Testis (tissue), 3 donors: ENCODE data around the gene PLD1. TPM values are rescaled to one million over a fixed set of nuclear protein-coding genes. Genes with fewer than 3 reads are reported as not detected.
A peak's percentile ranks its signal among the peaks of the same experiment; 100 is the strongest.

Experiments used
- DNase-seq: peaks from one replicate; pipeline ENCODE4 v3.0.0-alpha.2; 2019
- H3K27ac ChIP-seq, 2 donors: fragments of 200-600 bp; sonication (generic); one replicate each; pipeline ENCODE4 v1.5.1; 2019
- H3K27me3 ChIP-seq: fragments of 200-600 bp; sonication (generic); one replicate; pipeline ENCODE4 v1.5.1; 2019
- H3K36me3 ChIP-seq: fragments of 200-600 bp; sonication (generic); one replicate; pipeline ENCODE4 v1.5.1; 2017; ENCODE audit warnings: low read depth; ENCODE audit errors: missing control alignments
- H3K4me1 ChIP-seq: fragments of 200-600 bp; sonication (generic); one replicate; pipeline ENCODE4 v1.5.1; 2019
- H3K4me3 ChIP-seq, 2 donors: fragments of 200-600 bp; sonication (generic); one replicate each; pipeline ENCODE4 v1.5.1; 2017 to 2019
- H3K9me3 ChIP-seq: fragments of 200-600 bp; sonication (generic); one replicate; pipeline ENCODE4 v1.5.1; 2017
- CTCF ChIP-seq, 3 experiments: fragments of 450-650 bp in 2 of 3; fragments of 200-600 bp in 1 of 3; sonication (generic) in 1 of 3; IDR thresholded peaks; one replicate each; pipeline ENCODE4 v1.5.1; 2016 to 2019; ENCODE audit warnings: antibody characterized with exemption in 3 of 3, mild to moderate bottlenecking in 2 of 3, moderate library complexity in 1 of 3
- POLR2A ChIP-seq: fragments of 450-650 bp; IDR thresholded peaks from one replicate; pipeline ENCODE4 v1.6.1; 2017; ENCODE audit warnings: antibody characterized with exemption, mild to moderate bottlenecking, moderate library complexity
- WGBS, 2 donors: methylation state at CpG; one replicate each; pipeline ENCODE4 v1.1.5; 2018; 5-methylcytosine and 5-hydroxymethylcytosine counted together
- intact Hi-C: fragments of 100-400 bp; cut with DNase I; formaldehyde crosslinking; loops from one replicate; pipeline ENCODE4 v1.15.1; 2023; ENCODE audit warnings: low total_unique reads
- polyA plus RNA-seq: library from polyadenylated mRNA; stranded (reverse); fragments of 350-450 nt; fragmentation: Illumina TruSeq; extraction: RNeasy Lipid Tissue Mini Kit (QIAGEN cat#74804); gene quantifications from one replicate; pipeline ENCODE4 v1.2.3, GENCODE V29; 2014; ENCODE audit warnings: low read depth, low replicate concordance; ENCODE audit not compliant: insufficient read depth
- total RNA-seq, 2 donors: library from RNA; depleted of rRNA; stranded (reverse); fragments of >200 nt; gene quantifications; one replicate each; pipeline ENCODE4 v1.2.3, GENCODE V29; 2016

Gene PLD1
- total and polyA plus RNA-seq, 3 donors from 2014 or later, result 10.7 to 27.4 (median 19.1) TPM

- Histone ChIP-seq H3K36me3 (no peaks in the 10 kb centered on the region), H3K27me3 (no peaks in the 10 kb centered on the region), H3K27ac (no peak overlapping the region), H3K4me3 (no peak overlapping the region), H3K9me3 (no peaks in the 10 kb centered on the region), H3K4me1 (peaks cover 14% of the 10 kb centered on the region)
- intact Hi-C loops, result no loop called here
- WGBS, 2 donors, result 73 to 77% methylated on average over 2 of the region's 2 CpGs
- TF ChIP-seq CTCF (IDR thresholded peaks at IDR 0.05), result no peak
- no peak for TF ChIP-seq POLR2A
- no peak for DNase-seq
Measured at GRCh38 chr3:171846597-171846996, 36.3 kb upstream of the PLD1 start.

DNA sequence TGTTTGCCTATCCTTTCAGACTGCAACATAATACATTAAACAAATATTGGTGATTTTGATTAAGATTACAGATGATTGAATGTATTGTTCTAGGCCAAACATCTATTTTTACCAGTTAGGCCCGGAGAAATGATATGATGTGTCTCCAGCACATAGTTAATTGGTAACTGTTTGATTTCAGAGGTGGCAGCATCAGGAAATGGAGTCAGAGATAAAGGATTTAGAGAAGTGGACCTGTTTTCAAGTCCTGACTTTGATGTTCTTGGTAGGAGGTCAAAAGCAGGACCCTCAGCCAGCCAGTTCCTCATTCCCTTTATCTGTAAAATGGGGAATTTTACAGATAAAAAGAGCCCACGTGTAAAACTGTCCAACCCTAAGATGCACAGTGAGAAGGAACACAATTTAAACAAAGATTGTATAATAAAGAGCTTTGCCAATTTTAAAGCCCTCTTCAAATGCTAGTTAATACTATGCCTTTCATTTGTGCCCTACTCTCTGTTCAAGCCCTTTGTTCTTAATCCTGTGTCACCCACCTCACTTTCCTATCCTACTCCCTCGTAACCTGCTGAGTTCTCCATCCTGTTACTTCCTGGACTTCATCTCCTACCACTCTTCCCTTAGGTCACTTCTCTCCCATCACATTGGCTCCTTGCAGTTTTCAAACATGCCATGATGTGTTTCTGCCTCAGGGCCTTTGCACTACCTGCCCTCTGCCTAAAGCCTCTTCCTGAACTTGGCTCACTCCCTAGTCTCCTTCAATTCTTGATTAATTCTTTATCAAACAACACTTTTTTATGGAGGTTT lies 35.4 kb upstream of the PLD1 start:
- WGBS, 2 donors, result 71 to 83% methylated on average over 3 of the region's 3 CpGs
- intact Hi-C loops, result no loop called here
- no peak for TF ChIP-seq CTCF (IDR thresholded peaks at IDR 0.05)
- TF ChIP-seq POLR2A, result no peak
- Histone ChIP-seq H3K27me3 (no peaks in the 10 kb centered on the region), H3K27ac (no peak overlapping the region), H3K9me3 (no peaks in the 10 kb centered on the region), H3K36me3 (no peaks in the 10 kb centered on the region), H3K4me3 (no peak overlapping the region), H3K4me1 (peaks cover 22% of the 10 kb centered on the region)
- no peak for DNase-seq

- Histone ChIP-seq H3K36me3 (no peaks in the 10 kb centered on the region), H3K4me1 (peaks cover 23% of the 10 kb centered on the region), H3K9me3 (no peaks in the 10 kb centered on the region), H3K27ac (no peak overlapping the region), H3K4me3 (no peak overlapping the region), H3K27me3 (no peaks in the 10 kb centered on the region)
- WGBS, 2 donors, result 97 to 98% methylated on average over 2 of the region's 2 CpGs
- DNase-seq, result no peak
- intact Hi-C loops, result no loop called here
- TF ChIP-seq CTCF (IDR thresholded peaks at IDR 0.05) (no peak), POLR2A (no peak)
Measured at GRCh38 chr3:171844873-171845272, 34.6 kb upstream of the PLD1 start.

- no peaks in the 10 kb centered on the region for H3K9me3 ChIP-seq
Measured at GRCh38 chr3:171842864-171843518, 32.7 kb upstream of the PLD1 start, which contains the start of gene TMEM212. Gene TMEM212 (plus strand): TSS chr3:171843349. CDS start chr3:171843384, 35 bp downstream.

More at GRCh38 chr3:171842864-171843518, 32.7 kb upstream of the PLD1 start, which contains the start of gene TMEM212:
- H3K36me3 ChIP-seq, result no peaks in the 10 kb centered on the region
- H3K27ac ChIP-seq, result peak within 1 kb of the TSS in 1 of 2 donors; percentile 46
- 63 to 65% methylated on average over 5 of the region's 5 CpGs for WGBS, 2 donors
- no peak for DNase-seq
- H3K4me1 ChIP-seq, result peaks cover 32% of the 10 kb centered on the region
- TF ChIP-seq CTCF (IDR thresholded peaks at IDR 0.05), result no peak
- no peak for TF ChIP-seq POLR2A
- intact Hi-C loops, result no loop called here
- no peak within 1 kb of the TSS for H3K4me3 ChIP-seq
- no peaks in the 10 kb centered on the region for H3K27me3 ChIP-seq
